ENCODE results near the gene ABCA2.

The ABCA2 gene

DNA sequence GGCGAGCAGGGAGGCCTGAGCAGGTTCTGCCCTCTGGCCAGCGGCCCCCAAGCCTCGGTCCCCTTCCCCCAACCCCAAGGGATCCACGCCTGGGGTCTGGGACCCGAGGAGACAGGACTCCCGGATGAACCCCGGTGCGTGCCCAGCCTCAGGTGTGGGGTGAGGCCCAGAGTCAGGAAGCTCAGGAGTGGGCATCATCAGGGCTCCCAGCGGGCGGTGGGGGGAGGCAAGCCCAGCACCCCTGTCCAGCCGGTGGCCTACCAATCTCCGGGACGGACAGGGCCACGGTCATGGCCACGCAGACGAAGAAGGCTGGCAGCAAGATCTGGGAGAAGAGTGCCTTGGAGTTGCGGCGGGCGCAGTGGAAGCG lies 14.5 kb downstream of the ABCA2 start:
- Histone ChIP-seq H3K4me1 (ENCODE audit: insufficient read depth, low read length, severe bottlenecking) (no peaks in the 10 kb centered on the region), H3K79me2 (ENCODE audit: insufficient read depth, low read length) (no peaks in the 10 kb centered on the region), H3F3A (ENCODE audit: insufficient read depth, low read length) (no peaks in the 10 kb centered on the region), H4K20me1 (ENCODE audit: insufficient read depth, low read length) (no peaks in the 10 kb centered on the region), H3K9me2 (ENCODE audit: low read depth, low read length) (no peaks in the 10 kb centered on the region), H3K27ac (ENCODE audit: low read depth, low read length, poor library complexity, severe bottlenecking) (no peak overlapping the region), H3K9me3 (ENCODE audit: low read length) (no peaks in the 10 kb centered on the region), H3K36me3 (ENCODE audit: insufficient read depth, low read length) (no peaks in the 10 kb centered on the region), H3K27me3 (ENCODE audit: insufficient read depth, low read length) (peaks cover 3% of the 10 kb centered on the region; the same call in 1 of the 2 replicates), H3K4me3 (ENCODE audit: low read depth, low read length, poor library complexity, severe bottlenecking) (no peak overlapping the region), H3K9ac (ENCODE audit: low read length) (no peak overlapping the region), H3K4me2 (ENCODE audit: low read length) (no peak overlapping the region), H2AFZ (ENCODE audit: low read length) (no peak overlapping the region)
- no peak for TF ChIP-seq EZH2 (IDR thresholded peaks at IDR 0.05; ENCODE audit: borderline replicate concordance, low read length)
- TF ChIP-seq, protein P1, sequence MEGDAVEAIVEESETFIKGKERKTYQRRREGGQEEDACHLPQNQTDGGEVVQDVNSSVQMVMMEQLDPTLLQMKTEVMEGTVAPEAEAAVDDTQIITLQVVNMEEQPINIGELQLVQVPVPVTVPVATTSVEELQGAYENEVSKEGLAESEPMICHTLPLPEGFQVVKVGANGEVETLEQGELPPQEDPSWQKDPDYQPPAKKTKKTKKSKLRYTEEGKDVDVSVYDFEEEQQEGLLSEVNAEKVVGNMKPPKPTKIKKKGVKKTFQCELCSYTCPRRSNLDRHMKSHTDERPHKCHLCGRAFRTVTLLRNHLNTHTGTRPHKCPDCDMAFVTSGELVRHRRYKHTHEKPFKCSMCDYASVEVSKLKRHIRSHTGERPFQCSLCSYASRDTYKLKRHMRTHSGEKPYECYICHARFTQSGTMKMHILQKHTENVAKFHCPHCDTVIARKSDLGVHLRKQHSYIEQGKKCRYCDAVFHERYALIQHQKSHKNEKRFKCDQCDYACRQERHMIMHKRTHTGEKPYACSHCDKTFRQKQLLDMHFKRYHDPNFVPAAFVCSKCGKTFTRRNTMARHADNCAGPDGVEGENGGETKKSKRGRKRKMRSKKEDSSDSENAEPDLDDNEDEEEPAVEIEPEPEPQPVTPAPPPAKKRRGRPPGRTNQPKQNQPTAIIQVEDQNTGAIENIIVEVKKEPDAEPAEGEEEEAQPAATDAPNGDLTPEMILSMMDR (IDR thresholded peaks at IDR 0.05; ENCODE audit: low read length): no peak

DNA sequence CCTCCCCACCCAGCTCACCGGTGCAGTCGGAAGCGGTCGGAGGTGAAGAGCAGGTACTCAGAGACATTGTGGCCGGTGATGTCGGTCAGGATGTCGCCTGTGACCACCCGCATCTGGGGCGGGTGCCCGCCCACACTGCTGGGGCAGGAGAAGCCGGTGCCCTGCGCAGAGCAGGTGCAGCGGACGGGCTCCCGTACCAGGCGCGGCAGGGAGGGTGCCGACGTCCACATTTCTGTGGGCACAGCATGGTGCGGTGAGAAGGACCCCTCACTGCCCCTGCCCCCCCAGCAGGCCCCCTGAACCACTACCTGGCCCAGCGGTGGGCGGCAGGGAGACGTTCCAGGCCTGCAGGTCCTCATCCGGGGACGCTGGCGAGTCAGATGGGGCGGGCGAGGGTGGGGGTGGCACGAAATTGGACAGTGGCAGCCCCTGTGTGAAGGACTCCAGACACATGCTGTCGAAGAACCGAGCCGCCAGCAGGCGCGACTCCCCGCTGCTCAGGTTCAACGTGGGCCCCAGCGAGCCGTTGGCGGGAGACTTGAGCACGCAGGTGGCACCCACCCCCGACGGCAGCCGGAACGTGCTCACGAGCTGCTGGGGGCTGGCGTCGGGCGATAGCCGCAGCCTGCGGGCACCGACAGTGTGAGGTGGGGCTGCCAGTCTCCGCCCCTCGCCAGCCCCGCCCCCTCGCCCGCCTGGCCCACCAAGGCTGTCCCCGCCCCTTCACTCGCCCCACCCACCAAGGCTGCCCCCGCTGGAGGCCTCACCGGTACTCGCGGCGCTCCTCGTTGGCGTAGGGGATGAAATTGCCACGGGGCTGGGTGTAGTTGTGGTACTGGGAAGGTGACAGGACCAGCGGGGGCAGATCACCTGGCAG lies 15.1 kb downstream of the ABCA2 start:
- Histone ChIP-seq H3K27ac (ENCODE audit: low read depth, low read length, poor library complexity, severe bottlenecking) (no peak overlapping the region), H3K9me2 (ENCODE audit: low read depth, low read length) (no peaks in the 10 kb centered on the region), H3K36me3 (ENCODE audit: insufficient read depth, low read length) (no peaks in the 10 kb centered on the region), H3K4me3 (ENCODE audit: low read depth, low read length, poor library complexity, severe bottlenecking) (no peak overlapping the region), H3K4me1 (ENCODE audit: insufficient read depth, low read length, severe bottlenecking) (no peaks in the 10 kb centered on the region), H3K79me2 (ENCODE audit: insufficient read depth, low read length) (no peaks in the 10 kb centered on the region), H3K4me2 (ENCODE audit: low read length) (no peak overlapping the region), H3K27me3 (ENCODE audit: insufficient read depth, low read length) (peaks cover 3% of the 10 kb centered on the region; the same call in 1 of the 2 replicates), H3K9me3 (ENCODE audit: low read length) (no peaks in the 10 kb centered on the region), H3K9ac (ENCODE audit: low read length) (no peak overlapping the region), H3F3A (ENCODE audit: insufficient read depth, low read length) (no peaks in the 10 kb centered on the region), H4K20me1 (ENCODE audit: insufficient read depth, low read length) (no peaks in the 10 kb centered on the region), H2AFZ (ENCODE audit: low read length) (no peak overlapping the region)
- TF ChIP-seq, protein P1 (IDR thresholded peaks at IDR 0.05; ENCODE audit: low read length): no peak
- TF ChIP-seq EZH2 (IDR thresholded peaks at IDR 0.05; ENCODE audit: borderline replicate concordance, low read length): no peak

DNA sequence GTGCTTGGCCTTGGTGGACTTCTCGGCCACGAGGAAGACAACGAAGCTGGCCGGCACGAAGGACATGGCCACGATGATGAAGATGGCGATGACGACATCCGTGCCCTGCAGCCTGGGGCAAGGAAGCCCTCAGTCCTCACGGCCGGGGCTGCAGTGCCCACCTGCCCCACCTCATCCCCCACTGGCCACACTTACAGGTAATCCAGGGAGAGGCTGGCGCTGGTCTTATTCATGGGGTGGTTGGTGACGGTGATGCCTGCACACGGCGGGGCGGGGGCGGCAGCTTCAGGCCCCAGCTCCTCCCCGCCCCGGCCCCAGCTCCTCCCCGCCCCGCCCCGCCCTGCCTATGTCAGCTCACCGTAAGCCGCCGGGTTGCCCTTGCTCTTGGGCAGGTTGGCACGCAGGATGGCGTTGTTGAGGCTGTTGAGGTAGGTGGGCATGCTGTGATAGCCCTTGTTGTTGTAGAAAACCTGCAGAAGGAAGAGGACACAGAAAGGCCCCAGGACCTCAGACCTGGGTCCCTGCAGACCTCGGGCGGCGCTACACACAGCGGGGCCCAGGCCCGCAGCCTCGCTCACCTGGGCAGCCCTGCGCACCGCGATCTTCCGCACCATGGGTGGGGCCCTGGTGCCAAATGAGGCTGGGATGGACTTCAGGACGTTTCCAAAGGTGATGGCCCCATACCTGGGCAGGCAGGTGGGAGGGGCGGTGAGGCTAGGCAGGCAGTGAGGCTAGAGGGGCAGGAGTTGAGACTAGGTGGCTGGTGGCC lies 15.9 kb downstream of the ABCA2 start:
- TF ChIP-seq, protein P1 (IDR thresholded peaks at IDR 0.05; ENCODE audit: low read length): no peak
- no peak for TF ChIP-seq EZH2 (IDR thresholded peaks at IDR 0.05; ENCODE audit: borderline replicate concordance, low read length)
- H3K9me3 ChIP-seq (ENCODE audit: low read length): no peaks in the 10 kb centered on the region
- no peaks in the 10 kb centered on the region for H3K9me2 ChIP-seq (ENCODE audit: low read depth, low read length)
- H3F3A ChIP-seq (ENCODE audit: insufficient read depth, low read length): no peaks in the 10 kb centered on the region
- no peak overlapping the region for H2AFZ ChIP-seq (ENCODE audit: low read length)
- H3K36me3 ChIP-seq (ENCODE audit: insufficient read depth, low read length): no peaks in the 10 kb centered on the region
- no peaks in the 10 kb centered on the region for H3K79me2 ChIP-seq (ENCODE audit: insufficient read depth, low read length)
- H3K27ac ChIP-seq (ENCODE audit: low read depth, low read length, poor library complexity, severe bottlenecking): no peak overlapping the region
- H3K4me2 ChIP-seq (ENCODE audit: low read length): no peak overlapping the region
- peaks cover 3% of the 10 kb centered on the region; the same call in 1 of the 2 replicates for H3K27me3 ChIP-seq (ENCODE audit: insufficient read depth, low read length)
- no peak overlapping the region for H3K9ac ChIP-seq (ENCODE audit: low read length)
- H3K4me1 ChIP-seq (ENCODE audit: insufficient read depth, low read length, severe bottlenecking): no peaks in the 10 kb centered on the region
- H4K20me1 ChIP-seq (ENCODE audit: insufficient read depth, low read length): no peaks in the 10 kb centered on the region
- H3K4me3 ChIP-seq (ENCODE audit: low read depth, low read length, poor library complexity, severe bottlenecking): no peak overlapping the region
